Measurements from ENCODE around the gene TMEM164. TPM values are rescaled to one million over a fixed set of nuclear protein-coding genes. Genes with fewer than 3 reads are reported as not detected.

The TMEM164 gene
- total RNA-seq, 1 experiment from 2014 or later = 26.2 TPM

DNA sequence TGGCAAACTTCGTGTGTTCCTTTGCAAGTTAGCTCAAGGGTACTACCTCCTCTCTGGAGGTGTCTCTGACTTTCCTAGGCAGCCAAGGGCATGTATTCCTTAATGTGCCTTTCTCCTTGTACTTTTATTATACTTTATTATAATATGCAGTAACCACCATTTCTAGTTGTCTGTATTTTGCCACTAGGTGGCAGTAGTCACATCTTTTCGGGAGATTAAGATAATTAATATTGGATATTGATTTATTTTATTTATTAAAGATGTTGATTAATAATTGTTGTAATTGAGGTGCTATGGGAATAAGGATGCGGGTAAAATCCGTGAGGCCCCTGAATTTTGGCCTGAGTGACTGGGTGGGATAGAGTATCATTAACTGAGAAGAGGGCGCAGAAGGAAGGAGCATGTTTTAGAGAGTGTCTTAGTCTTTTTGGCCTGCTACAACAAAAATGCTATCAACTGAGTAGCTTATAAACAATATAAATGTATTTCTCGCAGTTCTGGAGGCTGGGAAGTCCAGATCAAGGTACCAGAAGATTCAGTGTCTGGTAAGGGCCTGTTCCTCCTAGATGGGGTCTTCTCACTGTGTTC is 153.3 kb downstream of the TMEM164 start:
- H3K4me1 ChIP-seq = no peaks in the 10 kb centered on the region
- no peak overlapping the region for H3K4me3 Mint-ChIP-seq (ENCODE audit: unreplicated experiment)
- TF ChIP-seq, protein P1, sequence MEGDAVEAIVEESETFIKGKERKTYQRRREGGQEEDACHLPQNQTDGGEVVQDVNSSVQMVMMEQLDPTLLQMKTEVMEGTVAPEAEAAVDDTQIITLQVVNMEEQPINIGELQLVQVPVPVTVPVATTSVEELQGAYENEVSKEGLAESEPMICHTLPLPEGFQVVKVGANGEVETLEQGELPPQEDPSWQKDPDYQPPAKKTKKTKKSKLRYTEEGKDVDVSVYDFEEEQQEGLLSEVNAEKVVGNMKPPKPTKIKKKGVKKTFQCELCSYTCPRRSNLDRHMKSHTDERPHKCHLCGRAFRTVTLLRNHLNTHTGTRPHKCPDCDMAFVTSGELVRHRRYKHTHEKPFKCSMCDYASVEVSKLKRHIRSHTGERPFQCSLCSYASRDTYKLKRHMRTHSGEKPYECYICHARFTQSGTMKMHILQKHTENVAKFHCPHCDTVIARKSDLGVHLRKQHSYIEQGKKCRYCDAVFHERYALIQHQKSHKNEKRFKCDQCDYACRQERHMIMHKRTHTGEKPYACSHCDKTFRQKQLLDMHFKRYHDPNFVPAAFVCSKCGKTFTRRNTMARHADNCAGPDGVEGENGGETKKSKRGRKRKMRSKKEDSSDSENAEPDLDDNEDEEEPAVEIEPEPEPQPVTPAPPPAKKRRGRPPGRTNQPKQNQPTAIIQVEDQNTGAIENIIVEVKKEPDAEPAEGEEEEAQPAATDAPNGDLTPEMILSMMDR (IDR thresholded peaks at IDR 0.05; ENCODE audit: insufficient read depth in 1 of 2, low read depth in 1 of 2, low read length in 1 of 2, severe bottlenecking in 1 of 2, unreplicated experiment in 1 of 2) = peak in 1 of 2 experiments; percentile 43
- peaks cover 12% of the 10 kb centered on the region for H3K36me3 Mint-ChIP-seq (ENCODE audit: insufficient read depth, unreplicated experiment)
- no peak overlapping the region for H3K4me3 ChIP-seq (ENCODE audit: low read depth, low read length)
- H3K27me3 ChIP-seq (replicated peaks; ENCODE audit: control insufficient read depth, insufficient read depth, low read length) = no peaks in the 10 kb centered on the region
- intact Hi-C loops (cut with micrococcal nuclease; ENCODE audit: unreplicated experiment) = no loop called here
- no peaks in the 10 kb centered on the region for H3K9me3 Mint-ChIP-seq (ENCODE audit: unreplicated experiment)
- H3K9me3 ChIP-seq = no peaks in the 10 kb centered on the region
- H3K27ac Mint-ChIP-seq (ENCODE audit: unreplicated experiment) = no peak overlapping the region
- H3K4me1 Mint-ChIP-seq (ENCODE audit: low read depth, unreplicated experiment) = peaks cover 7% of the 10 kb centered on the region
- H3K36me3 ChIP-seq (ENCODE audit: control insufficient read depth, insufficient read depth, low read length) = no peaks in the 10 kb centered on the region
- no TSS peak for BruUV-seq (replicated peaks)
- ChIA-PET POLR2A (no interaction called here), CTCF (no interaction called here)
- no peaks in the 10 kb centered on the region for H3K27me3 Mint-ChIP-seq (ENCODE audit: insufficient read depth, unreplicated experiment)
- no peak for DNase-seq

- Histone ChIP-seq H3K4me3 (ENCODE audit: low read depth, low read length) (no peak overlapping the region), H3K27me3 (replicated peaks; ENCODE audit: control insufficient read depth, insufficient read depth, low read length) (no peaks in the 10 kb centered on the region), H3K4me1 (no peaks in the 10 kb centered on the region), H3K36me3 (ENCODE audit: control insufficient read depth, insufficient read depth, low read length) (no peaks in the 10 kb centered on the region), H3K9me3 (no peaks in the 10 kb centered on the region)
- Mint-ChIP-seq H3K27ac (ENCODE audit: unreplicated experiment) (no peak overlapping the region), H3K4me1 (ENCODE audit: low read depth, unreplicated experiment) (peaks cover 7% of the 10 kb centered on the region), H3K4me3 (ENCODE audit: unreplicated experiment) (no peak overlapping the region), H3K9me3 (ENCODE audit: unreplicated experiment) (no peaks in the 10 kb centered on the region), H3K36me3 (ENCODE audit: insufficient read depth, unreplicated experiment) (peaks cover 12% of the 10 kb centered on the region), H3K27me3 (ENCODE audit: insufficient read depth, unreplicated experiment) (no peaks in the 10 kb centered on the region)
- intact Hi-C loops (cut with micrococcal nuclease; ENCODE audit: unreplicated experiment) = no loop called here
- DNase-seq = no peak
- CTCF ChIA-PET = no interaction called here
- TF ChIP-seq, protein P1 (IDR thresholded peaks at IDR 0.05; ENCODE audit: insufficient read depth in 1 of 2, low read depth in 1 of 2, low read length in 1 of 2, severe bottlenecking in 1 of 2, unreplicated experiment in 1 of 2) = no peak
- BruUV-seq (replicated peaks) = no TSS peak
- POLR2A ChIA-PET = no interaction called here
Observed at GRCh38 chrX:110157444-110157843, 154.5 kb downstream of the TMEM164 start.

GRCh38 chrX:110159235-110159634 is 156.3 kb downstream of the TMEM164 start:
- H3K36me3 ChIP-seq (ENCODE audit: control insufficient read depth, insufficient read depth, low read length) = no peaks in the 10 kb centered on the region
- ChIA-PET CTCF (interaction anchor here (0.9 to 1.8 kb wide), 2 partner anchors 252 to 254 kb away, joined by 3 to 6 read pairs; no protein-coding TSS in a partner anchor), POLR2A (no interaction called here)
- BruUV-seq (replicated peaks) = no TSS peak
- Mint-ChIP-seq H3K27ac (ENCODE audit: unreplicated experiment) (no peak overlapping the region), H3K27me3 (ENCODE audit: insufficient read depth, unreplicated experiment) (no peaks in the 10 kb centered on the region), H3K4me1 (ENCODE audit: low read depth, unreplicated experiment) (peaks cover 7% of the 10 kb centered on the region), H3K36me3 (ENCODE audit: insufficient read depth, unreplicated experiment) (peaks cover 6% of the 10 kb centered on the region), H3K9me3 (ENCODE audit: unreplicated experiment) (no peaks in the 10 kb centered on the region), H3K4me3 (ENCODE audit: unreplicated experiment) (no peak overlapping the region)
- intact Hi-C loops (cut with micrococcal nuclease; ENCODE audit: unreplicated experiment) = no loop called here
- H3K4me3 ChIP-seq (ENCODE audit: low read depth, low read length) = no peak overlapping the region
- H3K4me1 ChIP-seq = no peaks in the 10 kb centered on the region
- no peak for DNase-seq
- H3K9me3 ChIP-seq = no peaks in the 10 kb centered on the region
- H3K27me3 ChIP-seq (replicated peaks; ENCODE audit: control insufficient read depth, insufficient read depth, low read length) = no peaks in the 10 kb centered on the region
- TF ChIP-seq, protein P1 (IDR thresholded peaks at IDR 0.05; ENCODE audit: insufficient read depth in 1 of 2, low read depth in 1 of 2, low read length in 1 of 2, severe bottlenecking in 1 of 2, unreplicated experiment in 1 of 2) = no peak
